ENCODE measurements around the gene LRRK1.

LRRK1 gene

GRCh38 chr15:101114610-101115009, 195.5 kb downstream of the LRRK1 start:
- DNase-seq (ENCODE audit: low read depth) = no peak

GRCh38 chr15:101115393-101115785, 196.2 kb downstream of the LRRK1 start:
- DNase-seq (ENCODE audit: low read depth) = no peak

GRCh38 chr15:101115786-101116680, 196.9 kb downstream of the LRRK1 start:
- DNase-seq (ENCODE audit: low read depth) = no peak

GRCh38 chr15:101116681-101116976, 197.5 kb downstream of the LRRK1 start:
- DNase-seq (ENCODE audit: low read depth) = no peak

- no peak for DNase-seq (ENCODE audit: low read depth)
Observed at GRCh38 chr15:101118116-101118515, 199.0 kb downstream of the LRRK1 start.

- DNase-seq (ENCODE audit: low read depth) = no peak
Observed at GRCh38 chr15:101118615-101119014, 199.5 kb downstream of the LRRK1 start.

GRCh38 chr15:101119181-101119580, 200.0 kb downstream of the LRRK1 start:
- no peak for DNase-seq (ENCODE audit: low read depth)

All from T-helper 22 cell (primary cell).